Stimulated activated CD4-positive, alpha-beta T cell treated with anti-CD3 and anti-CD28 coated beads, Interleukin-15, amount 100 ng/mL, for 1 hour (primary cell): Measurements from ENCODE around the gene FBLIM1.

ENCODE experiments used
- DNase-seq, 2 donors: peaks; one replicate each; pipeline ENCODE4 v3.0.0-alpha.2; 2020; ENCODE audit warnings: low read depth in 1 of 2, low spot score in 1 of 2

The FBLIM1 gene

GRCh38 chr1:15765495-15766194 lies 7.0 kb downstream of the FBLIM1 start:
- no peak for DNase-seq

DNA sequence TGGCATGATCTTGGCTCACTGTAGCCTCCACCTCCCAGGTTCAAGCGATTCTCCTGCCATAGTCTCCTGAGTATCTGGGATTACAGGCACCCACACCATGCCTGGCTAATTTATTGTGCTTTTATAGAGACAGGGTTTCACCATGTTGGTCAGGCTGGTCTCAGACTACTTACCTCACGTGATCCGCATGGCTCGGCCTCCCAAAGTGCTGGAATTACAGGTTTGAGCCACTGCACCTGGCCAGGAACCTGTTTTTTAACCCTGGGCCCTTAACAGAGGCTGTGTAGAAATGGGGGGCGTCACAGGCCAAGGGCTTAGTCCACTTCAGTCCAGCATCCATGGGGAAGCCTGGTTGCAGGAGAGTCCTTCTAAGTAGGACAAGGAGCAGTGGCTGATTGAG lies 9.3 kb downstream of the FBLIM1 start:
- DNase-seq, result no peak

DNA sequence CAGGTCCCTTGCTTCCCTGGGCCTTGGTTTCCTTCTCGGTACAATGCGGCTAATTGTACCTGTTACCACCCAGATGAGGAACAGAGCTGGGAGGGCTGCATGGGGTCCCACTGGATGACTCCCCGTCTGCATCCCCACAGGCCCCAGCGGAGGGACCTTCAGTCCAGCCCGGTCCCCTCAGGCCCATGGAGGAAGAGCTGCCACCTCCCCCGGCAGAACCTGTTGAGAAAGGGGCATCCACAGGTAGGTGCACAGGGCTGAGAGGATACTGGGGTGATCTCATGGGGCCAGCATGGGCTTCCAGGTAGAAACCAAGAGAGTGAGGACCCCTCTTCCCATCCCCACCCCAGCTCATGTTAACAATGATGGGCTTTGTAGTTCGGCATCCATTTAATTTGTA lies 9.8 kb downstream of the FBLIM1 start:
- no peak for DNase-seq

DNA sequence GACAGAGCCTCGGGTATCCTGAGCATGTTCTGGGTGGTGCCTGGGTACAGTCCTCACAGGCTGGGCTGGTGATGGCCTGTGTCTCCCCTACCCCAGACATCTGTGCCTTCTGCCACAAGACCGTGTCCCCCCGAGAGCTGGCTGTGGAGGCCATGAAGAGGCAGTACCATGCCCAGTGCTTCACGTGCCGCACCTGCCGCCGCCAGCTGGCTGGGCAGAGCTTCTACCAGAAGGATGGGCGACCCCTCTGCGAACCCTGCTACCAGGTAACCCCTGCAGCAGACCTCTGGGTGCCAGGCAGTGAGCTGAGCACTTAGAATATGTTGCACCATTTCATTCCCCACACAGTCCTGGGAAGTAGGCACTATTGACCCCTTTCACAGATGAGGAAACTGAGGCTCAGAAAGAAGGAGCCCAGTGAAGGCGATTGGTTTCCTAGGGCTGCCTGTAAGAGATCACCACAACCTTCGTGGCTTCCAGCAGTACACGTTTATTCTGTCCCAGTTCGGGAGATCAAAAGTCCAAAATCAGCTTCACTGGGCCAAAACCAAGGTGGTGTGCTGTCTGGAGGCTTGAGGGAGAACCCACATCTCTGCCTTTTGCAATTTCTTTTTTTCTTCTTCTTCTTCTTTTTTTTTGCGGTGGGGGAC lies 11.8 kb downstream of the FBLIM1 start:
- DNase-seq, result no peak

DNA sequence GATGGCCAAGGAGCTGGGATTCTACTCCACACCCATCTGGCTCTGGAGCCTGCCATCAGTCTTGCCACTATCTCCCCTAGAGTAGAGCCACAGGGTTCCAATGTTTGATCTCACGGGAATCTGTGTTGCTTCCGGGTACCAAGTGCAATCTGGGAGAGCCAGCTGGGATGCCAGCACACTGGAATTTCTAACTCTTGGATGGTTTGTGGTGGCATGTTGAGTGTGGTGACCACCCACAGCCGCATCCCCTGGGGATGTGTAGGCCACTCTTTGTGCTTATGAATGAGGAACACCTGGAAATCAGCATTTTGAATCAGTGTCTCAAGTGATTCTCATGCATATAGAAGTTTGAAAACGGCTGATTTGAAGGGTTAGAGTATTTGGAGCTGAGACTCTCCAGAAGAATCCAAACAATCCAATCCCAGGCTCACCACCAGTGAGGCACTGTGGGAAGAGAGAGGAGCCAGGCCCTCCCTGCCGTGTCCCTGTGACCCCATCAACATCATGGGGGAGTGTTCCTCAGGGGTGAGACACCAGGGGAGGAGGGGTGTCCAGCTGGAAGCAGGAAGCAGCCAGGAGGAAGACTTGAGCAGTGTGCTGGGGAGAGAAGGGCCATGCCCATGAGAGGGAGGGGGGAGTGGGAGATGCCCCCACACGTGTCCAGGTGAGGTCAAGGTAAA lies 13.4 kb downstream of the FBLIM1 start:
- no peak for DNase-seq

GRCh38 chr1:15775706-15776105 lies 17.1 kb downstream of the FBLIM1 start:
- DNase-seq, result no peak

DNA sequence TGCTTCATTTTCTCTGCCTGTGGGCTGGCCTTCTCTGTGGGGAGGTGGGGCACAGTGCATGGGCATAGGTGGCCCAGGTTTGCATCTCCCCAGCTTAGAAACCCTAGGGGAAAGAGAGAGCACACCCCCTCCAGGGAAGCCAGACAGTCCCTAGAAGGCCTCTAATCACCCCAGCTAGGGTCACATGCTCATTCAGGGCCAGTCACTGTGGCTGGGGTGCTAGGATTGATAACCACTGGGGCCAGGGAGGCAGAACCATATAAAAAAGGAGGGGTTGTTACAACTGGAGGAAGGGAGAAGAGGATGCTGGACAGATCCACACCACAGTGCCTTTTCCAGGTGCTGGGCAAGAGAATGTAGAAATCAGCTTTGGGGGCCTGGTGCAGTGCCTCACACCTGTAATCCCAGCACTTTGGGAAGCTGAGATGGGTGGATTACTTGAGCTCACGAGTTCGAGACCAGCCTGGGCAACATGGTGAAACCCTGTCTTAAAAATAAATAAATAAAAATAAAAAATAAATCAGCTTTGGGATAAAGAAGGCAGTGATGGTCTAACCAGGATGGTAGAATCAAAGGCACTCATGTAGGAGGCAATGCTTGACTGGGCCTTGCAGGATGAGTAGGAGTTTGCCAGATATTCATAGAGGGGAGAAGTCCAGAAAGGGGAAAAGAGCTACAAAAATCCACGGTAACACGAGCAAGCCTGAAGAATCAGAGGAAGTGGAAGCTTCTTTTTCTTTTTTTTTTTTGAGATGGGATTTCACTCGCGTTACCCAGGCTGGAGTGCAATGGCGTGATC lies 19.5 kb downstream of the FBLIM1 start:
- no peak for DNase-seq

DNA sequence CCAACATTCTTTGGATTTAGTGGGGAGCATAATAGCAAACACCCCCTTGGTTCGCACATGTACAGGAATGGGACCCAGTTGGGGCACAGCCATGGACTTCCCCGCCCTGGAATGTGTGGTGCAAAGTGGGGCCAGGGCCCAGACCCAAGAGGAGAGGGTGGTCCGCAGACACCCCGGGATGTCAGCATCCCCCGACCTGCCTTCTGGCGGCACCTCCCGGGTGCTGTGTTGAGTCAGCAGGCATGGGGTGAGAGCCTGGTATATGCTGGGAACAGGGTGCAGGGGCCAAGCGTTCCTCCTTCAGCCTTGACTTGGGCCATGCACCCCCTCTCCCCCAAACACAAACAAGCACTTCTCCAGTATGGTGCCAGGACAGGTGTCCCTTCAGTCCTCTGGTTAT lies 27.1 kb downstream of the FBLIM1 start:
- DNase-seq, result no peak

- no peak for DNase-seq
Measured at GRCh38 chr1:15786581-15786980, 28.0 kb downstream of the FBLIM1 start.

DNA sequence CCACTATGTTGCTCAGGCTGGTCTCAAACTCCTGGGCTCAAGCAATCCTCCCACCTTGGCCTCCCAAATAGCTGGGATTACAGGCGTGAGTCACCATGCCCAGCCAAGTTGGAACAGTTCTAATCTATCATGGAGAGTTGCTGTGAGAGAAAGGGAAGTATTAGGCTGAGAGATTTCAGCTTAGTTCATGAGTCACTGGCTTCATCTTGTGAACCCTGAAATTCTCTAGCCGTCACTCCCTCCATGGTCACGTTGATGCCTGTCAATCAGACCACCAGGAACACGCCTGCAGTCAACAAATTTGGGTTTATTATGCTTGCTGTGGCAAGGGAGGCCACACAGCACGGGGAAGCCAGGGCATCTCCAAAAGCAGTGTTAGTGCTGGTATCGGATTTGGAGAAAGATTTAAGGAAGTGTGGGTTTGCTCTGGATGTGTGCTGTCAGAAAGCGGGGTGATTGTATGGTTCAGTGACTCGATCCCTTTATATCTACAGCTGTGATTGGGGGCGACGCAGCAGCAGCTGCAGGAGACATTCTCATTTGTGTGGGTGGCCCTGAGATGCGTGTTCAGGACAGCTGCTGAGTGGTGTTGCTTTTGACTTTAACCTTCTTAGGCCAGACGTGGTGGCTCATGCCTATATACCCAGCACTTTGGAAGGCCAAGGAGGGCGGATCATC lies 30.2 kb downstream of the FBLIM1 start:
- no peak for DNase-seq

- DNase-seq, result no peak
Measured at GRCh38 chr1:15796086-15796462, 37.5 kb downstream of the FBLIM1 start.

GRCh38 chr1:15797614-15798390 lies 39.2 kb downstream of the FBLIM1 start:
- DNase-seq, result no peak

GRCh38 chr1:15799004-15799867 lies 40.6 kb downstream of the FBLIM1 start:
- DNase-seq, result no peak

- DNase-seq, result no peak
Measured at GRCh38 chr1:15799928-15800835, 41.6 kb downstream of the FBLIM1 start.

GRCh38 chr1:15802234-15802965 lies 43.8 kb downstream of the FBLIM1 start:
- no peak for DNase-seq

GRCh38 chr1:15803380-15803779 lies 44.8 kb downstream of the FBLIM1 start:
- DNase-seq, result no peak

GRCh38 chr1:15804060-15804459 lies 45.5 kb downstream of the FBLIM1 start:
- DNase-seq, result no peak

DNA sequence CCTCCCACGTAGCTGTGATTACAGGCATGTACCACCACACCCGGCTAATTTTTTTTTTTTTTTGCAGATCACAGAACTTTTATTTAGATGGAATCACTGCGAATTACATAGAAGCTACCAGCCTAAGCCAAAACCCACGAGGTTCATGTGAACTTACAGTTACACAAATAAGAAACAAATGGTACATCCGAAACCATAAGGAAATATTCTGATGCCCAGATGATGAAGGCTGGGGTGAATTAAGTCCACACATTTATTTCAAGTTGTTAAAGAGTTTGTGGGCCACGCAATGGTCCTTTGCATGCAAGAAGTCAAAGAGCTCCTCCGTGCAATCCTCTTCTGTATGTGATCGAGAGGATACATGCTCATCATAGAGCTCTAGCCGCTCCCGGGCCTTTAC lies 48.5 kb downstream of the FBLIM1 start:
- no peak for DNase-seq
